H1 (cell line): ENCODE data around the gene LRIT2. TPM values are rescaled to one million over a fixed set of nuclear protein-coding genes. Genes with fewer than 3 reads are reported as not detected.

Experiments
- CTCF ChIA-PET: fragments of 300-600 bp; sonication (Branson Sonifier 250); formaldehyde crosslinking; loops from one replicate; lab custom pipeline; 2021; ENCODE audit not compliant: partially characterized antibody; lab: Charles Lee
- POLR2A ChIA-PET: fragments of 300-600 bp; sonication (Branson Sonifier 250); formaldehyde crosslinking; loops from one replicate; lab custom pipeline; 2021; ENCODE audit warnings: inconsistent platforms; ENCODE audit not compliant: partially characterized antibody; lab: Charles Lee
- DNase-seq, 2 experiments: peaks; one replicate each; pipeline versions ENCODE4 v3.0.0 to v3.0.0-alpha.2; 2010 to 2022; ENCODE audit warnings: low spot score in 2 of 2, low read depth in 1 of 2, mixed read lengths in 1 of 2
- FAIRE-seq: peaks from 2 replicates; lab custom pipeline; 2011; peaks lifted over from hg19 to GRCh38; lab: Jason Lieb, UNC
- H2AFZ ChIP-seq: 2 replicates; pipeline ENCODE4 v1.8.1; 2012; ENCODE audit warnings: low read length, inconsistent platforms
- H2AK5ac ChIP-seq: 2 replicates; pipeline ENCODE4 v1.6.1; 2013; ENCODE audit warnings: low read depth, low read length
- H2BK120ac ChIP-seq: replicated peaks from 2 replicates; pipeline ENCODE3; 2013; ENCODE audit warnings: low read depth, low read length, inconsistent platforms
- H2BK12ac ChIP-seq: 2 replicates; pipeline ENCODE4 v1.6.1; 2013; ENCODE audit warnings: low read depth, low read length
- H2BK15ac ChIP-seq: 2 replicates; pipeline ENCODE4 v1.6.1; 2013; ENCODE audit warnings: low read length
- H2BK20ac ChIP-seq: 2 replicates; pipeline ENCODE4 v1.6.1; 2013; ENCODE audit warnings: low read length
- H2BK5ac ChIP-seq: 2 replicates; pipeline ENCODE4 v1.6.1; 2013; ENCODE audit warnings: low read depth, low read length
- H3K14ac ChIP-seq: 2 replicates; pipeline ENCODE4 v1.6.1; 2013; ENCODE audit warnings: inconsistent platforms; ENCODE audit not compliant: insufficient read length
- H3K18ac ChIP-seq: 2 replicates; pipeline ENCODE4 v1.6.1; 2013; ENCODE audit warnings: low read length; ENCODE audit errors: extremely low read depth
- H3K23ac ChIP-seq: 2 replicates; pipeline ENCODE4 v1.6.1; 2013; ENCODE audit warnings: inconsistent platforms; ENCODE audit not compliant: insufficient read length
- H3K23me2 ChIP-seq: 2 replicates; pipeline ENCODE4 v1.6.1; 2013; ENCODE audit warnings: low read depth, low read length
- H3K27ac ChIP-seq: 2 replicates; pipeline ENCODE4 v1.6.1; 2011; ENCODE audit warnings: low read depth, low read length, inconsistent platforms
- H3K27me3 ChIP-seq, 4 experiments: replicated peaks in 1 of 4; 1 replicate in 1 of 4; 2 replicates in 3 of 4; pipeline versions ENCODE4 v1.6.1 to v1.8.1; 2011 to 2013; ENCODE audit warnings: low read length in 3 of 4, mild to moderate bottlenecking in 3 of 4, inconsistent platforms in 2 of 4, mixed read lengths in 2 of 4, moderate library complexity in 1 of 4; ENCODE audit not compliant: control insufficient read depth in 3 of 4, insufficient read depth in 3 of 4; ENCODE audit errors: extremely low read depth in 1 of 4
- H3K36me3 ChIP-seq, 4 experiments: 2 replicates each; pipeline versions ENCODE4 v1.6.1 to v1.8.1; 2011 to 2013; ENCODE audit warnings: mild to moderate bottlenecking in 4 of 4, low read length in 3 of 4, moderate library complexity in 2 of 4, control low read depth in 1 of 4, inconsistent platforms in 1 of 4; ENCODE audit not compliant: insufficient read depth in 4 of 4, control insufficient read depth in 2 of 4
- H3K4ac ChIP-seq: replicated peaks from 2 replicates; pipeline ENCODE3; 2013; ENCODE audit warnings: low read length, low read depth, mixed read lengths, inconsistent platforms; ENCODE audit not compliant: insufficient read length
- H3K4me1 ChIP-seq, 4 experiments: replicated peaks in 1 of 4; 1 replicate in 1 of 4; 2 replicates in 3 of 4; pipeline versions ENCODE4 v1.6.1 to v1.8.1; 2011 to 2013; ENCODE audit warnings: low read length in 3 of 4, inconsistent platforms in 2 of 4, mixed read lengths in 1 of 4; ENCODE audit not compliant: insufficient read depth in 4 of 4, control insufficient read depth in 3 of 4
- H3K4me2 ChIP-seq, 2 experiments: 2 replicates each; pipeline versions ENCODE4 v1.6.1 to v1.8.1; 2011 to 2013; ENCODE audit warnings: low read depth in 2 of 2, low read length in 2 of 2, control low read depth in 1 of 2, inconsistent platforms in 1 of 2, mild to moderate bottlenecking in 1 of 2; ENCODE audit not compliant: insufficient read depth in 1 of 2
- H3K4me3 ChIP-seq, 4 experiments: fragments of 200-600, 300-600 bp in 1 of 4; sonication (generic), shearing (Covaris generic), sonication (Bioruptor Twin) in 1 of 4; 2 replicates each; pipeline versions ENCODE4 v1.5.1 to v1.8.1; 2011 to 2016; ENCODE audit warnings: low read length in 4 of 4, low read depth in 3 of 4, control low read depth in 2 of 4, inconsistent platforms in 2 of 4, mild to moderate bottlenecking in 2 of 4, mixed read lengths in 1 of 4, moderate library complexity in 1 of 4; ENCODE audit not compliant: insufficient read depth in 2 of 4; ENCODE audit errors: extremely low read depth in 1 of 4
- H3K56ac ChIP-seq: replicated peaks from 2 replicates; pipeline ENCODE3; 2013; ENCODE audit warnings: low read depth, mild to moderate bottlenecking, mixed read lengths, low read length, inconsistent platforms; ENCODE audit not compliant: insufficient read length
- H3K79me1 ChIP-seq: 2 replicates; pipeline ENCODE4 v1.6.1; 2013; ENCODE audit warnings: low read depth, low read length, control low read depth
- H3K79me2 ChIP-seq, 2 experiments: 2 replicates each; pipeline versions ENCODE4 v1.6.1 to v1.8.1; 2012 to 2013; ENCODE audit warnings: low read length in 2 of 2, mild to moderate bottlenecking in 2 of 2, inconsistent platforms in 1 of 2; ENCODE audit not compliant: insufficient read depth in 2 of 2, control insufficient read depth in 1 of 2
- H3K9ac ChIP-seq, 4 experiments: replicated peaks in 1 of 4; 1 replicate in 1 of 4; 2 replicates in 3 of 4; pipeline versions ENCODE4 v1.6.1 to v1.8.1; 2011 to 2013; ENCODE audit warnings: low read depth in 3 of 4, low read length in 3 of 4, control low read depth in 2 of 4, mild to moderate bottlenecking in 2 of 4, moderate library complexity in 2 of 4, inconsistent platforms in 1 of 4; ENCODE audit errors: extremely low read depth in 1 of 4
- H3K9me3 ChIP-seq, 2 experiments: 2 replicates each; pipeline versions ENCODE4 v1.6.1 to v1.8.1; 2012 to 2013; ENCODE audit warnings: mild to moderate bottlenecking in 2 of 2, moderate library complexity in 2 of 2, control low read depth in 1 of 2, inconsistent platforms in 1 of 2, low read depth in 1 of 2, low read length in 1 of 2, mixed read lengths in 1 of 2; ENCODE audit not compliant: insufficient read depth in 2 of 2
- H4K20me1 ChIP-seq, 2 experiments: replicated peaks in 1 of 2; 2 replicates each; pipeline versions ENCODE3 to v1.8.1; 2011 to 2013; ENCODE audit warnings: inconsistent platforms in 2 of 2, low read length in 2 of 2, mild to moderate bottlenecking in 1 of 2; ENCODE audit not compliant: insufficient read depth in 2 of 2, control insufficient read depth in 1 of 2
- H4K5ac ChIP-seq: 2 replicates; pipeline ENCODE4 v1.6.1; 2013; ENCODE audit warnings: low read length, low read depth, mixed read lengths, inconsistent platforms; ENCODE audit not compliant: insufficient read length
- H4K8ac ChIP-seq: 2 replicates; pipeline ENCODE4 v1.8.0; 2013; ENCODE audit warnings: mild to moderate bottlenecking, moderate library complexity, low read length, inconsistent platforms; ENCODE audit not compliant: insufficient read depth; ENCODE audit errors: extremely low read depth
- H4K91ac ChIP-seq: replicated peaks from 2 replicates; pipeline ENCODE3; 2013; ENCODE audit warnings: low read length, mixed read lengths, inconsistent platforms; ENCODE audit not compliant: insufficient read length
- CBX5 ChIP-seq: fragments of 300-800, 300-1000 bp; sonication (generic); IDR thresholded peaks from 2 replicates; pipeline ENCODE4 v1.7.1; 2016; ENCODE audit warnings: antibody characterized with exemption, low read length, low read depth
- FOSL1 ChIP-seq: IDR thresholded peaks from 2 replicates; pipeline ENCODE4 v1.6.1; 2011; ENCODE audit warnings: mild to moderate bottlenecking, low read depth, low read length, moderate library complexity; ENCODE audit not compliant: insufficient read depth
- RNF2 ChIP-seq: fragments of 200-900, 300-1000 bp; sonication (generic); IDR thresholded peaks from 2 replicates; pipeline ENCODE4 v1.7.1; 2016; ENCODE audit warnings: borderline replicate concordance, low read depth, mild to moderate bottlenecking, antibody characterized with exemption, low read length; ENCODE audit not compliant: poor library complexity, severe bottlenecking; ENCODE audit errors: missing control alignments
- SIN3A ChIP-seq, 2 experiments: IDR thresholded peaks in 1 of 2; conservative IDR thresholded peaks in 1 of 2; 2 replicates each; pipeline ENCODE4 v1.6.1; 2011 to 2012; ENCODE audit warnings: low read length in 2 of 2, improper control_type of control experiment in 1 of 2, low read depth in 1 of 2, mild to moderate bottlenecking in 1 of 2
- SP4 ChIP-seq: IDR thresholded peaks from 2 replicates; pipeline ENCODE4 v1.6.1; 2012; ENCODE audit warnings: low read length, inconsistent platforms
- WGBS, 2 experiments: shearing (Covaris generic) in 1 of 2; methylation state at CpG; one replicate each; pipeline versions ENCODE4 v1.1.6 to v1.1.7; 2013 to 2015; ENCODE audit warnings: low lambda C conversion rate in 2 of 2, mixed read lengths in 2 of 2, inconsistent platforms in 1 of 2, low coverage in 1 of 2, missing lambda C conversion rate in 1 of 2; ENCODE audit not compliant: insufficient replicate concordance in 2 of 2, insufficient coverage in 1 of 2, insufficient read length in 1 of 2; ENCODE audit errors: extremely low coverage in 1 of 2, missing lambda C conversion rate in 1 of 2; 5-methylcytosine and 5-hydroxymethylcytosine counted together
- polyA plus RNA-seq, 7 experiments: library from polyadenylated mRNA; depleted of rRNA in 3 of 7; stranded (reverse) in 5 of 7; unstranded in 2 of 7; fragments of >200 nt in 5 of 7; fragments of 200-250 nt in 2 of 7; gene quantifications; 1 replicate in 5 of 7; 2 replicates in 1 of 7; 4 replicates in 1 of 7; pipeline versions ENCODE4 v1.2.1 to v1.2.3, GENCODE V29; 2011 to 2013; ENCODE audit warnings: missing spikeins in 2 of 7, mixed read lengths in 2 of 7
- total RNA-seq: library from RNA; stranded (reverse); fragmentation: NEBNext Ultra II Directional; extraction: Animal tissue kit (Norgen Biotek cat#: 25700); gene quantifications from 2 replicates; pipeline ENCODE4 v1.2.1, GENCODE V29; 2021

LRIT2 gene
- total and polyA plus RNA-seq, 2 of the 8 experiments (the other 6 are each of a cell fraction or from before 2014, with no cell fraction given), result not detected

DNA sequence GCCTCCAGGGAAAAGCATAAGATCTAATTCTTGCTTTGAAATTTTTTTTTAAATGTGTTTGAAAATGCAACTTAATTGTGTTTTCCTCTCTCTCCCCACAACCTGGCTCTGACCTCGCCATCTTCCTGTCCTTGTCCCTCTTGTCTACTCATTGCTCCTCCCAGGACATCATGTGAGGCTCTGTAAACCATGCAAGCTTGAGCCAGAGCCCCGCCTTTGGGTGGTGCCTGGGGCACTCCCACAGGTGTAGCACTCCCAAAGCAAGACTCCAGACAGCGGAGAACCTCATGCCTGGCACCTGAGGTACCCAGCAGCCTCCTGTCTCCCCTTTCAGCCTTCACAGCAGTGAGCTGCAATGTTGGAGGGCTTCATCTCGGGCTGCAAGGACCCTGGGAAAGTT is 40.8 kb downstream of the LRIT2 start:
- 0 out of 7 replicates have a peak, but pooled peaks cover 0 to 2% (median 0%) of the 10 kb centered on the region in 4 experiments for H3K27me3 ChIP-seq
- peaks cover 4% of the 10 kb centered on the region; the same call in 1 of the 2 replicates for H3K79me1 ChIP-seq
- H3K36me3 ChIP-seq, result no peaks in the 10 kb centered on the region; a peak in 1 of 8 replicates
- H3K14ac ChIP-seq, result no peak overlapping the region
- FAIRE-seq (no peak), DNase-seq (no peak)
- no peaks in the 10 kb centered on the region for H3K79me2 ChIP-seq
- no peak overlapping the region for H3K4ac ChIP-seq
- ChIA-PET CTCF (interaction anchor here (0.7 to 1.8 kb wide), 6 partner anchors 9 to 71 kb away, joined by 3 to 11 read pairs (median 4); no protein-coding TSS in a partner anchor), POLR2A (interaction anchor here (1.2 to 1.5 kb wide), 2 partner anchors 26 to 45 kb away, joined by 3 to 4 read pairs; partner anchors contain the start of gene GHITM)
- H2BK120ac ChIP-seq, result no peak overlapping the region
- H2BK12ac ChIP-seq, result no peak overlapping the region
- 84% methylated on average over 4 of the region's 4 CpGs; no CpG with 5 or more reads in 1 of the 2 experiments for WGBS, 2 experiments
- H3K4me3 ChIP-seq, result no peak overlapping the region
- H2BK15ac ChIP-seq, result peak overlapping the region; percentile 72; the same call in 1 of the 2 replicates
- no peak overlapping the region for H3K9ac ChIP-seq
- no peak overlapping the region for H2AFZ ChIP-seq
- H2BK5ac ChIP-seq, result no peak overlapping the region
- no peak for TF ChIP-seq FOSL1
- TF ChIP-seq SIN3A (conservative IDR thresholded peaks at IDR 0.05 in 1 of 2, IDR thresholded peaks at IDR 0.05 in 1 of 2; ENCODE audit: low read depth in 1 of 2, low read length in 2 of 2), result no peak
- TF ChIP-seq CBX5, result no peak
- no peak for TF ChIP-seq SP4
- TF ChIP-seq RNF2, result no peak
- no peak overlapping the region for H3K23ac ChIP-seq
- no peak overlapping the region for H4K91ac ChIP-seq
- no peak overlapping the region for H2BK20ac ChIP-seq
- no peak overlapping the region for H4K5ac ChIP-seq
- H3K23me2 ChIP-seq, result peaks cover 10% of the 10 kb centered on the region; the same call in 1 of the 2 replicates
- H2AK5ac ChIP-seq, result no peak overlapping the region
- H3K9me3 ChIP-seq, result peaks cover 0 to 7% of the 10 kb centered on the region in 2 experiments; a peak in 1 of 4 replicates
- no peak overlapping the region for H3K4me2 ChIP-seq
- no peak overlapping the region for H4K8ac ChIP-seq
- no peak overlapping the region for H3K56ac ChIP-seq
- H3K27ac ChIP-seq, result no peak overlapping the region
- no peak overlapping the region for H3K18ac ChIP-seq
- peaks cover 0 to 8% of the 10 kb centered on the region in 2 experiments for H4K20me1 ChIP-seq
- H3K4me1 ChIP-seq, result no peaks in the 10 kb centered on the region
